ENCODE data around the gene GLDC.
"Not testable (repeated sequence)": the region's sequence is repeated elsewhere in the genome, so short reads cannot be mapped to it uniquely, and the experiment has no call there.

The GLDC gene

DNA sequence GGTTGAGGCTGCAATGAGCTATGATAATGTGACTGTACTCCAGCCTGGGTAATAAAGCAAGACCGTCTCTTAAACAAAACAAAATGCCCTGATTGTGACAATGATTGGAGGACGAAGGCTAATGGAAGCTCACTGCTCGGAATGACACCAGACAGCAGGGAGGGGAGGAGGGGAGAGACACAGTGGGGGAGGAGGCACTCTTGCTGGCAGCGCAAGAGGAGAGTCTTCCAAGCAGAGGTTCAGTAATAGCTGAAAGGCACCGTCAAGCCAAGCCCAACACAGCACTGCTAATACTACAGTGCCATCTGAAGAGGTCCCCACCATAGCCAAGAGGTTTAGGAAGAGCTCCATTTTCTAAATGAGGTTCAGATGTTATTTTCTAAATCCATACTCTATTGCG is 102.3 kb downstream of the GLDC start:
- no peak overlapping the region for H3K9ac ChIP-seq (ENCODE audit: low read length)
- no peaks in the 10 kb centered on the region for H3K9me3 ChIP-seq (ENCODE audit: insufficient read depth, low read length)
- no peak overlapping the region for H3K27ac ChIP-seq (ENCODE audit: low read depth, low read length)
- TF ChIP-seq EZH2phosphoT487 (conservative IDR thresholded peaks at IDR 0.05; ENCODE audit: low read length): no peak
- TF ChIP-seq CTCF (IDR thresholded peaks at IDR 0.05; ENCODE audit: insufficient read depth, low read length, poor library complexity, severe bottlenecking): no peak
- H3K79me2 ChIP-seq (ENCODE audit: insufficient read depth, low read length): no peaks in the 10 kb centered on the region
- no peak overlapping the region for H2AFZ ChIP-seq (ENCODE audit: low read depth, low read length, severe bottlenecking)
- no peak overlapping the region for H3K4me3 ChIP-seq (ENCODE audit: insufficient read depth, low read length, poor library complexity, severe bottlenecking)
- H3K27me3 ChIP-seq (ENCODE audit: low read length): no peaks in the 10 kb centered on the region
- H3K4me2 ChIP-seq (ENCODE audit: low read depth, low read length, poor library complexity, severe bottlenecking): no peak overlapping the region
- no peaks in the 10 kb centered on the region for H3K36me3 ChIP-seq (ENCODE audit: low read length)
- H4K20me1 ChIP-seq (ENCODE audit: low read depth, low read length): no peaks in the 10 kb centered on the region
- no peaks in the 10 kb centered on the region for H3K9me2 ChIP-seq (replicated peaks; ENCODE audit: insufficient read depth, low read length)
- no peaks in the 10 kb centered on the region for H3F3A ChIP-seq (ENCODE audit: insufficient read depth)

- not testable (repeated sequence) for H3K36me3 ChIP-seq (ENCODE audit: low read length); H3K27ac ChIP-seq (ENCODE audit: low read depth, low read length); H3K4me3 ChIP-seq (ENCODE audit: insufficient read depth, low read length, poor library complexity, severe bottlenecking); H3K27me3 ChIP-seq (ENCODE audit: low read length); H3K9me3 ChIP-seq (ENCODE audit: insufficient read depth, low read length); H2AFZ ChIP-seq (ENCODE audit: low read depth, low read length, severe bottlenecking); H3K4me2 ChIP-seq (ENCODE audit: low read depth, low read length, poor library complexity, severe bottlenecking); H3K79me2 ChIP-seq (ENCODE audit: insufficient read depth, low read length); H3K9me2 ChIP-seq (replicated peaks; ENCODE audit: insufficient read depth, low read length); H3K9ac ChIP-seq (ENCODE audit: low read length); H3F3A ChIP-seq (ENCODE audit: insufficient read depth); H4K20me1 ChIP-seq (ENCODE audit: low read depth, low read length)
Observed at GRCh38 chr9:6542617-6543016, 102.9 kb downstream of the GLDC start.

- Histone ChIP-seq H3K9me3 (ENCODE audit: insufficient read depth, low read length) (no peaks in the 10 kb centered on the region), H3K4me3 (ENCODE audit: insufficient read depth, low read length, poor library complexity, severe bottlenecking) (no peak overlapping the region), H3K9ac (ENCODE audit: low read length) (no peak overlapping the region), H3K4me2 (ENCODE audit: low read depth, low read length, poor library complexity, severe bottlenecking) (no peak overlapping the region), H3K9me2 (replicated peaks; ENCODE audit: insufficient read depth, low read length) (no peaks in the 10 kb centered on the region), H4K20me1 (ENCODE audit: low read depth, low read length) (no peaks in the 10 kb centered on the region), H3K79me2 (ENCODE audit: insufficient read depth, low read length) (no peaks in the 10 kb centered on the region), H3K27ac (ENCODE audit: low read depth, low read length) (no peak overlapping the region), H3K27me3 (ENCODE audit: low read length) (no peaks in the 10 kb centered on the region), H2AFZ (ENCODE audit: low read depth, low read length, severe bottlenecking) (no peak overlapping the region), H3F3A (ENCODE audit: insufficient read depth) (no peaks in the 10 kb centered on the region), H3K36me3 (ENCODE audit: low read length) (no peaks in the 10 kb centered on the region)
- TF ChIP-seq CTCF (IDR thresholded peaks at IDR 0.05; ENCODE audit: insufficient read depth, low read length, poor library complexity, severe bottlenecking) (no peak), EZH2phosphoT487 (conservative IDR thresholded peaks at IDR 0.05; ENCODE audit: low read length) (no peak)
Observed at GRCh38 chr9:6538666-6539071, 106.9 kb downstream of the GLDC start.

DNA sequence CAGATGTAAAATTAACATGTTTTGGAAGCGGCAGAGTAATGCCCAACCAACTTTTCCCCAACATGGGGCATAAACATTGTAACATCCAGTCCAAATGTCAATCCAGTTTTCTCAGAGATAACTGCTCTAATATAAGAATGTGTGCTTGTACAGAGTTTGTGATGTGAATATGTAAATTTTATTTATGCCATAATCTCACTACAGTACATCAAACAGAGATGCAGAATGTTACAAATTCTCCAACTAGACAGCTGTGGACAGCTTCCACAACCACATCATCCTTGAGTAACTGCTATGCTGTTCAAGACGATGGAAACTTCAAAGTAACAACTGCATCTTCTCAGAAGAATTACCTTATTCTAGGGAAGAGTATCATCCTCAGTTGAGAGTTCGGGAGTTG is 109.9 kb downstream of the GLDC start:
- Histone ChIP-seq H3K9ac (ENCODE audit: low read length) (no peak overlapping the region), H3K36me3 (ENCODE audit: low read length) (no peaks in the 10 kb centered on the region), H4K20me1 (ENCODE audit: low read depth, low read length) (no peaks in the 10 kb centered on the region), H3K9me3 (ENCODE audit: insufficient read depth, low read length) (no peaks in the 10 kb centered on the region), H2AFZ (ENCODE audit: low read depth, low read length, severe bottlenecking) (no peak overlapping the region), H3K27ac (ENCODE audit: low read depth, low read length) (no peak overlapping the region), H3K79me2 (ENCODE audit: insufficient read depth, low read length) (no peaks in the 10 kb centered on the region), H3K27me3 (ENCODE audit: low read length) (no peaks in the 10 kb centered on the region), H3K4me2 (ENCODE audit: low read depth, low read length, poor library complexity, severe bottlenecking) (no peak overlapping the region), H3K9me2 (replicated peaks; ENCODE audit: insufficient read depth, low read length) (no peaks in the 10 kb centered on the region), H3F3A (ENCODE audit: insufficient read depth) (no peaks in the 10 kb centered on the region), H3K4me3 (ENCODE audit: insufficient read depth, low read length, poor library complexity, severe bottlenecking) (no peak overlapping the region)
- TF ChIP-seq EZH2phosphoT487 (conservative IDR thresholded peaks at IDR 0.05; ENCODE audit: low read length): no peak
- no peak for TF ChIP-seq CTCF (IDR thresholded peaks at IDR 0.05; ENCODE audit: insufficient read depth, low read length, poor library complexity, severe bottlenecking)

Data from SU-DHL-6 (cell line).